ENCODE measurements around the gene GPATCH1. TPM values are rescaled to one million over a fixed set of nuclear protein-coding genes. Genes with fewer than 3 reads are reported as not detected.

The GPATCH1 gene
- total and polyA plus RNA-seq, 9 of the 15 experiments (the other 6 are each of a cell fraction or from before 2014, with no cell fraction given) = 3.7 to 9.7 (median 7.7) TPM

- intact Hi-C loops (cut with micrococcal nuclease) (loop anchor here (5.0 kb wide), 1 partner anchor 205 kb away; the partner anchor contains the start of genes CEP89 and FAAP24), in situ Hi-C loops (cut with MboI) (no loop called here)
- no TSS peak for BruUV-seq (replicated peaks)
- Histone ChIP-seq H3K4me3 (peak overlapping the region; percentile 72), H3K9ac (ENCODE audit: insufficient read depth in 1 of 2, low read depth in 2 of 2, low read length in 2 of 2) (peak overlapping the region; percentile 21 to 89; a peak in 3 of 4 replicates), H3K9me1 (ENCODE audit: control insufficient read depth, insufficient read depth, low read length) (no peaks in the 10 kb centered on the region), H3K27ac (ENCODE audit: extremely low read depth, low read depth, low read length) (peak overlapping the region; percentile 20; the same call in 1 of the 3 replicates), H3K4me2 (ENCODE audit: insufficient read depth, low read length) (peak overlapping the region; percentile 74), H3K27me3 (ENCODE audit: control insufficient read depth in 2 of 2, insufficient read depth in 2 of 2, low read length in 2 of 2) (peaks cover 6 to 13% of the 10 kb centered on the region in 2 experiments; a peak in 4 of 5 replicates), H3K36me3 (ENCODE audit: control insufficient read depth, insufficient read depth, low read length) (no peaks in the 10 kb centered on the region), H3K9me3 (replicated peaks; ENCODE audit: control insufficient read depth, insufficient read depth, low read depth, low read length) (no peaks in the 10 kb centered on the region), H4K20me1 (replicated peaks; ENCODE audit: control insufficient read depth, insufficient read depth, low read length) (peaks cover 4% of the 10 kb centered on the region; the same call in 1 of the 2 replicates), H2AFZ (ENCODE audit: low read depth, low read length) (peak overlapping the region; percentile 75), H3K79me2 (ENCODE audit: control insufficient read depth, insufficient read depth, low read length) (peaks cover 10% of the 10 kb centered on the region; the same call in 2 of the 3 replicates), H3K4me1 (replicated peaks in 1 of 2; ENCODE audit: control insufficient read depth in 2 of 2, insufficient read depth in 2 of 2, low read length in 2 of 2) (peaks cover 12 to 30% of the 10 kb centered on the region in 2 experiments; a peak in 4 of 5 replicates)
- ChIA-PET POLR2A (interaction anchor here (0.6 to 1.7 kb wide), 9 partner anchors 11 to 217 kb away, joined by 3 to 6 read pairs (median 3); partner anchors contain the start of gene CEBPG), CTCF (ENCODE audit: low intra/inter-chr PET ratio) (interaction anchor here (0.8 to 1.4 kb wide), 3 partner anchors 33 to 201 kb away, joined by 3 to 6 read pairs (median 3); no protein-coding TSS in a partner anchor)
- ATAC-seq (peak; percentile 65), DNase-seq (ENCODE audit: extremely low read depth in 1 of 4, low spot score in 3 of 4) (peak in 1 of 4 experiments; percentile 55), FAIRE-seq (no peak)
- whole genome bisulfite sequencing (ENCODE audit: insufficient coverage, low coverage, missing lambda C conversion rate) = under 1% methylated on average over 35 of the region's 38 CpGs
- no peak for TF ChIP-seq YBX1 (IDR thresholded peaks at IDR 0.05)
- TF ChIP-seq POLR2AphosphoS2 (IDR thresholded peaks at IDR 0.05; ENCODE audit: low read length) = no peak
- TF ChIP-seq EGR1 (conservative IDR thresholded peaks at IDR 0.05) = no peak
- TF ChIP-seq RNF2 (IDR thresholded peaks at IDR 0.05) = 0 out of 2 replicates have a peak, but pooled peaks have one; percentile 23
- TF ChIP-seq ZNF408 (CRISPR knock-in tag; IDR thresholded peaks at IDR 0.05; ENCODE audit: low read depth) = no peak
- no peak for TF ChIP-seq POLR2AphosphoS5 (IDR thresholded peaks at IDR 0.05; ENCODE audit: control insufficient read depth, insufficient read depth, low read depth, low read length)
- TF ChIP-seq ZKSCAN3 (CRISPR knock-in tag; IDR thresholded peaks at IDR 0.05) = no peak
- no peak for TF ChIP-seq ZNF444 (CRISPR knock-in tag; IDR thresholded peaks at IDR 0.05)
- peak; percentile 63; the same call in 1 of the 2 replicates for TF ChIP-seq TFAP4 (CRISPR knock-in tag; IDR thresholded peaks at IDR 0.05; ENCODE audit: borderline replicate concordance)
- 0 out of 2 replicates have a peak, but pooled peaks have one; percentile 11 for TF ChIP-seq SMC3 (conservative IDR thresholded peaks at IDR 0.05; ENCODE audit: insufficient read depth, low read depth, low read length)
- TF ChIP-seq MAFG (tag; conservative IDR thresholded peaks at IDR 0.05) = no peak
- TF ChIP-seq HNRNPK (IDR thresholded peaks at IDR 0.05; ENCODE audit: low read depth, low read length, poor library complexity, severe bottlenecking) = no peak
- no peak for TF ChIP-seq NFYB (IDR thresholded peaks at IDR 0.05; ENCODE audit: extremely low read depth, insufficient read length)
- no peak for TF ChIP-seq MTA2 (IDR thresholded peaks at IDR 0.05; ENCODE audit: low read depth)
- TF ChIP-seq ZNF696 (CRISPR knock-in tag; conservative IDR thresholded peaks at IDR 0.05) = no peak
- TF ChIP-seq THRAP3 (IDR thresholded peaks at IDR 0.05; ENCODE audit: borderline replicate concordance) = no peak
- TF ChIP-seq SP1 (CRISPR knock-in tag; IDR thresholded peaks at IDR 0.05) = no peak; the same call in 1 of the 2 replicates
- TF ChIP-seq AFF1 (IDR thresholded peaks at IDR 0.05; ENCODE audit: low read depth in 1 of 2, partially characterized antibody in 2 of 2) = no peak
- no peak for TF ChIP-seq MTF1 (CRISPR knock-in tag; IDR thresholded peaks at IDR 0.05; ENCODE audit: borderline replicate concordance)
Observed at GRCh38 chr19:33177417-33177979, 96.5 kb downstream of the GPATCH1 start.

Measured in K562 (cell line).